ENCODE results near the gene CPO. TPM values are rescaled to one million over a fixed set of nuclear protein-coding genes. Genes with fewer than 3 reads are reported as not detected.

Gene CPO
- total RNA-seq, 1 donor from 2014 or later, result not detected

GRCh38 chr2:207012461-207012860, 73.1 kb downstream of the CPO start:
- intact Hi-C loops (cut with micrococcal nuclease), result no loop called here

GRCh38 chr2:207014424-207014823, 75.1 kb downstream of the CPO start:
- intact Hi-C loops (cut with micrococcal nuclease), result no loop called here

GRCh38 chr2:207015901-207016300, 76.6 kb downstream of the CPO start:
- intact Hi-C loops (cut with micrococcal nuclease), result no loop called here

Other genes starting within 250 kb of the CPO start
- not detected in 2 replicates for gene DYTN, start 221.1 kb upstream of the CPO start, total RNA-seq
- gene MDH1B, start 174.2 kb upstream of the CPO start, total RNA-seq, result 0.15 TPM in 1 of 2 replicates, not detected in the other
- gene FASTKD2, start 173.9 kb upstream of the CPO start, total RNA-seq, result 24.0 and 25.0 TPM in 2 replicates
- gene KLF7, start 226.4 kb downstream of the CPO start, total RNA-seq, result 21.3 and 25.1 TPM in 2 replicates